HepG2 (cell line): ENCODE results near the gene SHFL. TPM values are rescaled to one million over a fixed set of nuclear protein-coding genes. Genes with fewer than 3 reads are reported as not detected.

ENCODE experiments used
- ATAC-seq: fragments of 200-7000 bp; cut with Tn5 transposase; 3 replicates; pipeline ENCODE4 v1.9.1; 2020; ENCODE audit warnings: mild to moderate bottlenecking, moderate library complexity
- BruUV-seq: library from RNA; stranded (reverse); fragments of 400-500 nt; replicated peaks from 2 replicates; lab custom pipeline; 2021; lab: Mats Ljungman, UMichigan
- CTCF ChIA-PET: fragments of 300-600 bp; formaldehyde crosslinking; extraction: SDS; loops from one replicate; lab custom pipeline; 2021; ENCODE audit warnings: low total read pairs, inconsistent platforms, low intra/inter-chr PET ratio; lab: Yijun Ruan, JAX
- POLR2A ChIA-PET: fragments of 350-600 bp; sonication (Branson Sonifier 250); formaldehyde crosslinking; loops from one replicate; lab custom pipeline; 2020; ENCODE audit warnings: antibody characterized with exemption, inconsistent platforms; lab: Yijun Ruan, JAX
- DNase-seq: peaks from one replicate; pipeline ENCODE4 v3.0.0-alpha.2; 2015; ENCODE audit warnings: low spot score
- FAIRE-seq: peaks from 3 replicates; lab custom pipeline; 2011; peaks lifted over from hg19 to GRCh38; lab: Jason Lieb, UNC
- H2AFZ ChIP-seq: one replicate; pipeline ENCODE4 v1.6.1; 2011; ENCODE audit warnings: low read length, inconsistent platforms
- H3K27ac ChIP-seq: fragments of 300-600 bp; 3 replicates; pipeline ENCODE4 v1.8.0; 2011; ENCODE audit warnings: mixed run types, mild to moderate bottlenecking, mixed read lengths, low read length, inconsistent platforms; ENCODE audit not compliant: insufficient read depth; ENCODE audit errors: extremely low read length
- H3K27me3 ChIP-seq, 2 experiments: fragments of 200-600 bp in 1 of 2; 2 replicates in 1 of 2; 3 replicates in 1 of 2; pipeline versions ENCODE4 v1.6.0 to v1.8.0; 2011; ENCODE audit warnings: low read length in 2 of 2, mild to moderate bottlenecking in 2 of 2, moderate library complexity in 2 of 2, inconsistent platforms in 1 of 2; ENCODE audit not compliant: insufficient read depth in 2 of 2, control insufficient read depth in 1 of 2
- H3K36me3 ChIP-seq, 2 experiments: fragments of 200-600 bp in 1 of 2; replicated peaks in 1 of 2; 2 replicates in 1 of 2; 3 replicates in 1 of 2; pipeline versions ENCODE4 v1.5.1 to v1.8.0; 2011; ENCODE audit warnings: low read length in 2 of 2, inconsistent platforms in 1 of 2; ENCODE audit not compliant: insufficient read depth in 2 of 2, control insufficient read depth in 1 of 2
- H3K4me1 ChIP-seq: 2 replicates; pipeline ENCODE4 v1.5.1; 2012; ENCODE audit warnings: low read length, inconsistent platforms; ENCODE audit not compliant: insufficient read depth
- H3K4me2 ChIP-seq: 2 replicates; pipeline ENCODE4 v1.6.0; 2011; ENCODE audit warnings: low read depth, low read length, inconsistent platforms
- H3K4me3 ChIP-seq, 3 experiments: fragments of 200-600 bp in 1 of 3; sonication (generic), shearing (Covaris generic) in 1 of 3; replicated peaks in 1 of 3; 2 replicates each; pipeline ENCODE4 v1.5.1; 2011 to 2016; ENCODE audit warnings: low read length in 3 of 3, inconsistent platforms in 2 of 3, low read depth in 2 of 3, mild to moderate bottlenecking in 2 of 3, control low read depth in 1 of 3, mixed read lengths in 1 of 3; ENCODE audit not compliant: insufficient read depth in 1 of 3
- H3K79me2 ChIP-seq: one replicate; pipeline ENCODE4 v1.6.1; 2011; ENCODE audit warnings: low read length, inconsistent platforms; ENCODE audit not compliant: insufficient read depth
- H3K9ac ChIP-seq: 2 replicates; pipeline ENCODE4 v1.6.0; 2011; ENCODE audit warnings: mild to moderate bottlenecking, low read depth, low read length, inconsistent platforms; ENCODE audit not compliant: insufficient read depth
- H3K9me3 ChIP-seq: 2 replicates; pipeline ENCODE4 v1.5.1; 2012; ENCODE audit warnings: mild to moderate bottlenecking, low read length
- H4K20me1 ChIP-seq: 2 replicates; pipeline ENCODE4 v1.6.0; 2011; ENCODE audit warnings: inconsistent platforms, mild to moderate bottlenecking, low read length, moderate library complexity; ENCODE audit not compliant: insufficient read depth
- BHLHE40 ChIP-seq: IDR thresholded peaks from 2 replicates; pipeline ENCODE4 v1.6.1; 2011; ENCODE audit warnings: low read length, improper control_type of control experiment
- CCAR2 ChIP-seq: fragments of 200-400 bp; formaldehyde crosslinking; optimal IDR thresholded peaks from 2 replicates; pipeline ENCODE3; 2018; ENCODE audit warnings: low read depth, mild to moderate bottlenecking, low read length, moderate library complexity
- DBP ChIP-seq: sonication (generic); formaldehyde crosslinking; IDR thresholded peaks from 2 replicates; pipeline ENCODE4 v1.4.0; 2020; ENCODE audit warnings: missing genetic modification reagents; ENCODE audit errors: not compliant biosample characterization
- IRF9 ChIP-seq: sonication (generic); formaldehyde crosslinking; IDR thresholded peaks from 2 replicates; pipeline ENCODE4 v1.8.0; 2022; ENCODE audit warnings: missing genetic modification reagents, mild to moderate bottlenecking, borderline replicate concordance
- MYPOP ChIP-seq: sonication (generic); formaldehyde crosslinking; IDR thresholded peaks from 2 replicates; pipeline ENCODE4 v1.8.1; 2023; ENCODE audit warnings: mild to moderate bottlenecking, moderate library complexity, missing genetic modification reagents
- NFKB2 ChIP-seq: sonication (generic); formaldehyde crosslinking; IDR thresholded peaks from 2 replicates; pipeline ENCODE4 v1.4.0; 2020; ENCODE audit warnings: missing genetic modification reagents, borderline replicate concordance
- RERE ChIP-seq: IDR thresholded peaks from 2 replicates; pipeline ENCODE4 v1.6.1; 2016; ENCODE audit warnings: low read depth, missing genetic modification reagents, missing compliant biosample characterization
- SP2 ChIP-seq: sonication (generic); formaldehyde crosslinking; IDR thresholded peaks from 2 replicates; pipeline ENCODE4 v1.5.1; 2020; ENCODE audit warnings: mild to moderate bottlenecking, missing genetic modification reagents
- ZNF296 ChIP-seq: sonication (generic); formaldehyde crosslinking; conservative IDR thresholded peaks from 2 replicates; pipeline ENCODE4 v1.5.0; 2020; ENCODE audit warnings: mild to moderate bottlenecking, missing genetic modification reagents
- ZNF335 ChIP-seq: sonication (generic); formaldehyde crosslinking; IDR thresholded peaks from 2 replicates; pipeline ENCODE4 v1.4.0; 2020; ENCODE audit warnings: missing genetic modification reagents
- ZNF460 ChIP-seq: sonication (generic); formaldehyde crosslinking; IDR thresholded peaks from 2 replicates; pipeline ENCODE4 v1.5.1; 2020; ENCODE audit warnings: missing genetic modification reagents, mild to moderate bottlenecking, borderline replicate concordance
- ZNF574 ChIP-seq: sonication (generic); formaldehyde crosslinking; IDR thresholded peaks from 2 replicates; pipeline ENCODE4 v1.4.0; 2020; ENCODE audit warnings: missing genetic modification reagents
- ZSCAN25 ChIP-seq: sonication (generic); formaldehyde crosslinking; IDR thresholded peaks from 2 replicates; pipeline ENCODE4 v1.8.0; 2022; ENCODE audit warnings: mild to moderate bottlenecking, missing genetic modification reagents
- in situ Hi-C: cut with HindIII; loops from 2 replicates; pipeline ENCODE4 v1.10.0; 2017; ENCODE audit warnings: low pct_unique_long_range_greater_than_20kb; ENCODE audit not compliant: extremely low pct_ligation_motif_present
- intact Hi-C: fragments of 100-400 bp; cut with micrococcal nuclease; formaldehyde crosslinking; loops from one replicate; pipeline ENCODE4 v1.10.0; 2022; ENCODE audit not compliant: unreplicated experiment
- polyA plus RNA-seq, 8 experiments: library from polyadenylated mRNA; depleted of rRNA in 3 of 8; stranded (reverse) in 7 of 8; unstranded in 1 of 8; fragments of >200 nt; fragmentation: Illumina TruSeq in 4 of 8; extraction: Trizol in 4 of 8; gene quantifications; 2 replicates each; pipeline versions ENCODE4 v1.2.1 to v1.2.3, GENCODE V29; 2011 to 2016; ENCODE audit warnings: low read depth in 4 of 8, missing spikeins in 1 of 8, mixed read lengths in 1 of 8; ENCODE audit not compliant: insufficient read depth in 1 of 8
- total RNA-seq, 5 experiments: library from RNA; depleted of rRNA; stranded (reverse); fragments of >200 nt; fragmentation: Illumina TruSeq; extraction: Trizol; gene quantifications; 2 replicates each; pipeline ENCODE4 v1.2.3, GENCODE V29; 2016; ENCODE audit warnings: low read depth in 1 of 5

SHFL gene
- total and polyA plus RNA-seq, 2 of the 13 experiments (the other 11 are each of a cell fraction or from before 2014, with no cell fraction given) = 12.3 to 36.4 TPM

GRCh38 chr19:10104130-10104513 lies 18.0 kb downstream of the SHFL start:
- H3K27me3 ChIP-seq = no peaks in the 10 kb centered on the region; a peak in 1 of 5 replicates
- DNase-seq (no peak), FAIRE-seq (no peak), ATAC-seq (no peak)
- H3K9me3 ChIP-seq = no peaks in the 10 kb centered on the region
- no TSS peak for BruUV-seq
- no peak overlapping the region for H3K4me3 ChIP-seq
- CTCF ChIA-PET = no interaction called here
- no peaks in the 10 kb centered on the region for H4K20me1 ChIP-seq
- no peak overlapping the region for H3K27ac ChIP-seq
- H3K4me2 ChIP-seq = no peak overlapping the region
- intact Hi-C loops = no loop called here
- H2AFZ ChIP-seq = no peak overlapping the region
- in situ Hi-C loops = no loop called here
- POLR2A ChIA-PET = no interaction called here
- H3K9ac ChIP-seq = no peak overlapping the region
- H3K79me2 ChIP-seq = peaks cover 19% of the 10 kb centered on the region
- H3K36me3 ChIP-seq = peaks cover 6 to 18% of the 10 kb centered on the region in 2 experiments
- peaks cover 49% of the 10 kb centered on the region for H3K4me1 ChIP-seq
- TF ChIP-seq BHLHE40 = no peak
- TF ChIP-seq NFKB2 = no peak
- no peak for TF ChIP-seq CCAR2
- no peak for TF ChIP-seq ZNF460 (CRISPR knock-in tag)
- TF ChIP-seq ZSCAN25 (CRISPR knock-in tag) = no peak
- TF ChIP-seq MYPOP (CRISPR knock-in tag) = no peak
- no peak for TF ChIP-seq ZNF574 (CRISPR knock-in tag)
- TF ChIP-seq ZNF296 = no peak
- TF ChIP-seq IRF9 = no peak
- no peak for TF ChIP-seq SP2 (CRISPR knock-in tag)
- TF ChIP-seq RERE = no peak
- no peak for TF ChIP-seq DBP (CRISPR knock-in tag)
- no peak for TF ChIP-seq ZNF335 (CRISPR knock-in tag)
